Activated CD8-positive, alpha-beta memory T cell treated with anti-CD3 and anti-CD28 coated beads, Interleukin-2, amount 50 U/mL, for 1 hour (primary cell): ENCODE measurements around the gene STEAP4.
"Not testable (repeated sequence)": the region's sequence is repeated elsewhere in the genome, so short reads cannot be mapped to it uniquely, and the experiment has no call there.

Experiments
- DNase-seq: peaks from one replicate; pipeline ENCODE4 v3.0.0-alpha.2; 2020; ENCODE audit errors: extremely low read depth

The STEAP4 gene

DNA sequence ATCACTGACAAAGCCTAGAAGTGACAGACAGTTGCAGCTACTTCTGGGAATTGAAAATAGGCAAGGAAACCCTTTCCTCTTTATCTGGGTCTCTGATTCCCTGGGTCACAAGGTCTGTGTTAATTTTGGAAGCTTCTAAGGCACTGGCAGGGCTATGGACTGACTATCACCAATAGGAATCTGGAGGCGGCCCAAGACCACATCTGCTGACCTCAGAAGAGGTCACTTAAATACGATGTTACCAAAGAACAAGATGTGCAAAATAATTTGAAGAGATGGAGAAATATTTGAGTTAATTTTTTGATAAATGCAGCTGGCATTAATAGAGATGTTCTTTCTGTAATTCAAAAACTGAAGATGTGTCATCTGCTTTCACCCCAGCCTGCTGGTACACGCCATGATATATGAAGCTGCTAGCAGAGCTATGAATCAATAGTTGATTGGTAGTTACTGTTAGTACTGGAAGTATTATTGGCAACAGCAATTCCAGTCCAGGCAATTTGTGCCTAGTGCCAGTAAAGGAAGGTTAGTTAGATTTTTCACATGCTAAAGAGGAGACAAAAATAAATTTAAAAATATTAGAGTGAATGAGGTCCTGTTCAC, 5.5 kb upstream of the STEAP4 start:
- DNase-seq = no peak

DNA sequence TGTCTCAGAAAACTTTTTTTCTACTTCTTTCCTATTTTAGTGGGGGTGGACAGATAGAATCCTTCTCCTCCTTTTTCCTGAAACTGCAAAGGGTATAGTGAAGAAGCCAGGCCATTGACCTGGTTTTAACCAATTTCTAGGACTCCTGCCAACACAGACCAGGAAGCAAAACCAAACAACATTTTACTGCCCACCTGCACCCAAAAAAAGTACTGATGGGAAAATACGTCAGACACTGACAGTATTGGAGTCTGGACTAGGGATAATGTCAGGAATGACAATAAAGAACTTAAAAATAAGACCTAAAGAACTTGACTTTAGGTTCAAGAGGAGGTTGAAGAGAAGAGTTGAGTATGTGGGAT, 5.0 kb upstream of the STEAP4 start:
- DNase-seq = no peak

DNA sequence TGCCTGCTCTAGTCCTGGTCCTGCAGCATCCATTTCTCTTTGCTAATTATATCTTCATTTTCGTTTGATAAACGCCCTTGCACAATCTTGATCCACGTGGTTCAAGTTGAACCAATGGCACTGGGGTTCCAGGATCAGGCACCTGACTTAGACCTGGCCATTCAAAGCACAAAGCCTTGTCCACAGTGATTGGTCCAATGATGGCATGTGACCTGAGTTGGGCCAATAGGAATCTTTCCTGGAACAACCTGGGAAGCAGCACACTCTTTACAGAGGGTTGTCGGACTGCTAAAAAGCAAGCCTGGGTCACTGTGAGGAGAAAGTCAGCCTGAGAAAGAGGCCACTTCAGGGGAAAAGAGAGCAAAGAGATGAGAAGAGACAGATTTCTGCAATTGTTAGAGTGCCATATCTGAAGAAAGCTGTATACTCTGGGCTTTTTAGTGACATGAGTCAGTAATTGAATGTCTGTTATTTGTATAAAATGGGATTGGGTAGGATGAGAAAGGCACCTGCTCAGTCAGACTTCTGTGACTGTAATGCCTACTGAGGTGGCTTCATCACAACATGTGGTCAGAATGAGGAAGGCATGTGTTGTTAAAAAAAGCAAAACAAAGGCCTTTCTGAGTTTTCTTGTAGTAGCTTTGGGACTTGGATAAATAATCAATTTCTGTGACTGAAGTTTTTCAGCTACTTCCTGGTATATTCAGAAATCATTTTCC, 4.4 kb upstream of the STEAP4 start:
- DNase-seq = no peak

DNA sequence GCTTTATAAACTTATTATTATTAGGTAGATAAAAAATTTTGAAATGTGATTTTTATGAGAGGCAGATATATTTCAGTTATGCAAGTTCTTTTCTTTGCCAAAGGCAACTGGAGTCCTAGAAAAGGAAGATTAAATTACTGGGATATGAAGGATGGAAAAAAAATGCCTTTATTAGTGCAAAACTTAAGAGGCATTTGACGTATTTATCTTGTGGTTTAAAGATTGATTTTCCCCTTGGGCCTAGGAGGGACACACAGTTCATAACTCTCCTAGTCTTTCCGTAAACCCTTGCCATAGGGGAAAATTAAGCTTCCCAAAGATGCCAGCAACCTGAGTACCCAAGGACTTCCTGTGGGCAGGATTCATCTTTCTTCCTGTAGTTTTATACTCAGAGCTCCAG, 3.1 kb upstream of the STEAP4 start:
- no peak for DNase-seq

DNA sequence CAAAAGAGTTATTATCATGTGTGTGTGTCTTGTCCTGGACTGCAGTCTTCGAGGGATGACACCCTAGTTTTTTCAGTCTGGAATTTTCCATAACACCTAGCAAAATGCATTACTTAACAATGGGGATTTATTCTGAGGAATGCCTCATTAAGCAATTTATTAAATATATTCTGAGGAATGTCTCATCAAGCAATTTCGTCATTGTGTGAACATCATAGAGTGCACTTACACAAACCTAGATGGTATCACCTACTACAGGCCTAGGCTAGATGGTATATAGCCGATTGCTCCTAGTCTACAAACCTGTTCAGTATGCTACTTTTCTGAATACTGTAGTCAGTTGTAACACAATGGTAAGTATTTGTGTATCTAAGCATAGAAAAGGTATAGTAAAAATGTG, 1.1 kb upstream of the STEAP4 start:
- DNase-seq = no peak

DNA sequence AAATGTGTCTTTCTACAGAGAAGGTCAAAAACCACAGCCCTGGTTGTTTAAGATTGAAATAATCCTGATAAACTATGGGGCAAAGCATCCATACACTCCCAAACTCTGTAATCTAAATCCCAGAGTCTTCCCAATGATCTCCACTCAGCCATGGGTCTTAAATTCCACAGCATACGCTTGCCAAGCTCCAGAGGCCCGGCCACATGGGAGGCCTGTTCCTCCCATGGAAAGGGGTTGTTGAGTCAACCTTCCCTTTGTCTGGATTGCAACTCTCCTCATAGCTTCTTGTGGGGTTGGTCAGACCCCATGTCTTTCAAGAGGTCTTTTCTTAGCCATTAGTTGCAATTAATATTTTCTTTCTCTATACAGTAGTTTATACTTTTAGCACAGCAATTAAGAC, 718 bp upstream of the STEAP4 start:
- no peak for DNase-seq

DNA sequence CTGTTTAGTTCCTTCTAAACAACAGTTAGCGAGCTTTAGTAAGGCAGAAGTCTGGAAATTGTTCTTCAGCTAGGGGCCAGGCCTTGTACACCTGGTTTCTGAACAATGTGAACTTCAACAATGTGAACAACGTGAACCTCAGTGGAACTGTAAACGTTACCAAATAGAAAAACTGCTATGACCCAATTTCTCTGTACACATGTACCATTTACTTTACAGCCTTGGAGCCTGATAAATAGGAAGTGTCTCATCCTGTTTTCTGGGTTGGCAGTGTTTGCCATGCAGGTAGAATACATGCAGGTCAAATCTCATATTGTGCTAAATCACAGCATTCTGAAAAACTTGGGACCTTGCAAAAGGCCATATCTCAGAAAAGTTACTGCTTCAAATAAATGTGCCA, 1.6 kb downstream of the STEAP4 start:
- no peak for DNase-seq

DNA sequence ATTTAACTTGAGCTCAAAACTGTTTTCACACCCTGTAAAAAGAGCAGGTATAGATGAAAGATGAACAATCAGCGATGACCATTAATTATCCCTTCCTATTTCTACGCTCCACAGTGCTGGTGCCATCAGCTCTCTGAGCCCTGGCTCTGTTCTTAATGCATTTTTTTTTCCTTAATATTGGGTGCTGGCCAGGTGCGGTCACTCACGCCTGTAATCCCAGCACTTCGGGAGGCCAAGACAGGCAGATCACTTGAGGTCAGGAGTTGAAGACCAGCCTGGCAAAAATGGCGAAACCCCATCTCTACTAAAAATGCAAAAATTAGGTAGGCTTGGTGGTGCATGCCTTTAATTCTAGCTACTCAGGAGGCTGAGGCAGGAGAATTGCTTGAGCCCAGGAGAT, 4.2 kb downstream of the STEAP4 start:
- no peak for DNase-seq

DNA sequence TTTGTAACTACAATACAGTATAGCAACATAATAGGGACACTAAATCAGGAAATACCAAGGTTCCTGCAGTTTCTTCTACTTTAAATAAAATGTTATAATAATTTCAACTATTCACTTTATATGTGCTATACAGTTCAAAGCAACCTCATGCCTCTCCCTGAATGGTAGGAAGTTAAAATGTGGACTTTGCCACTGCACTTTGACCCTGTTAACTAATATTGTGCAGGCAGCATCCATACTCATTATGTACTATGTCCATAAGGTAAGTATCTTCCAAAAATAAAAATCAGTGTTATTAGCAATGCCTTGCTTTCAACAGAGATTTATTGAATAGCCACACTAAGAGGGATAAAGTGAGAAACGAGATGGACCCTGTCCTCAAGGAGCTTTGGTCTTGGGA, 4.8 kb downstream of the STEAP4 start:
- DNase-seq = no peak

DNA sequence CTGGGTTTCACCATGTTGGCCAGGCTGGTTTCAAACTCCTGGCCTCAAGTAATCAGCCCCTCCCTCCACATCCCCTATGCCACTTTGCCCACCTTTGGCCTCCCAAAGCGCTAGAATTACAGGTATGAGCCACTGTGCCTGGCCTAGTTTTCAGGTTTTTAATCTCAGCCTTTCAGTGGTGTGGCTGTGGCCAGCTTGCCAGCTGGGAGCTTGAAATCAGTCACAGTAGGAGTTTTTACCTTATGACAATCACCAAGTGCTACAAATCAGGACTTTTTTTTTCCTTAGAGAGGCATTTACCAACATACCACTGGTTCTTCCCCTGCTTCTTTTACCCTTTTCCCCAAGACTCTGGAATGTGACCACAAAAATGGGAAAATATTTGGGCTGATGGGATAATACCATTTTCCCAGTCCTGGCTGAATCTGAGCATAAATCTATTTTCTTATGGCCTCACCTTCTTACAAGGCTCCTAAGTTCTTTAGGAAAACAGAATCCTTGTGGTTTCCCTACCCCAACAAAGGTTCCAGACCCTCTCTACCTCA, 6.2 kb downstream of the STEAP4 start:
- no peak for DNase-seq

DNA sequence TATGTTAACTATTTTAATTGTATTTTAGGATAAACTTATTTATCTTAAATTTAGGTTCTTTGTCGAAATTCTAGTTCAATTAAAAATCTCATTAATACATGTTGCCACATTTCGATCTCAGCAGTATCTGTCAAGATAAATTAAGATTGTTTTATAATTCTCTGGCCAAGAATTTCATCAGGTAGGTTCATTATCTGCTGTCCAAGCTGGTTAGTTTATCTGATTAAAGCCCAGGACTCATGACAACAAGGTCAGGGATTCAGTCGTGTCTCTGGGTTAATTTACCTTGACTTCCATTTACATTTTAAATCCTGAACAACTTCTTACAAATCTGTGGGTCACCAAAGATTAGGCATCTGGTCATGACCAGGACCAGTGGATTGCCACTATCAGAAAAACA, 7.6 kb downstream of the STEAP4 start:
- no peak for DNase-seq

DNA sequence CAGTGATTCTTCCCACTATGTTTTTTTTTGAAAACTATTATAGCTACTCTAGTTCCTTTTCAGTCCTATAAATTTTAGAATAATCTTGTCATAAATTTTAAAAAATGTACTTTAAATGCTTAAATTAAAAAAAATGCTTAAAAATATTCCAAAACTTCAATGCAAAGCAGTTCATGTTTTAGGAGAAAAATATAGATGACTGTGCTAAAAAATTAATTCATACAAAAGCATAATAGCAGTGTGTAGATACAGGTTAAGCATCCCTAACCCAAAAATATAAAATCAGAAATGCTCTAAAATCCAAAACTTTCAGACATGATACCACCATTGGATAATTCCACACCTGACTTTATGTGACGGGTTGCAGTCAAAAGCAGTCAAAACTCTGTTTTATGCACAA, 12.8 kb downstream of the STEAP4 start:
- no peak for DNase-seq

DNA sequence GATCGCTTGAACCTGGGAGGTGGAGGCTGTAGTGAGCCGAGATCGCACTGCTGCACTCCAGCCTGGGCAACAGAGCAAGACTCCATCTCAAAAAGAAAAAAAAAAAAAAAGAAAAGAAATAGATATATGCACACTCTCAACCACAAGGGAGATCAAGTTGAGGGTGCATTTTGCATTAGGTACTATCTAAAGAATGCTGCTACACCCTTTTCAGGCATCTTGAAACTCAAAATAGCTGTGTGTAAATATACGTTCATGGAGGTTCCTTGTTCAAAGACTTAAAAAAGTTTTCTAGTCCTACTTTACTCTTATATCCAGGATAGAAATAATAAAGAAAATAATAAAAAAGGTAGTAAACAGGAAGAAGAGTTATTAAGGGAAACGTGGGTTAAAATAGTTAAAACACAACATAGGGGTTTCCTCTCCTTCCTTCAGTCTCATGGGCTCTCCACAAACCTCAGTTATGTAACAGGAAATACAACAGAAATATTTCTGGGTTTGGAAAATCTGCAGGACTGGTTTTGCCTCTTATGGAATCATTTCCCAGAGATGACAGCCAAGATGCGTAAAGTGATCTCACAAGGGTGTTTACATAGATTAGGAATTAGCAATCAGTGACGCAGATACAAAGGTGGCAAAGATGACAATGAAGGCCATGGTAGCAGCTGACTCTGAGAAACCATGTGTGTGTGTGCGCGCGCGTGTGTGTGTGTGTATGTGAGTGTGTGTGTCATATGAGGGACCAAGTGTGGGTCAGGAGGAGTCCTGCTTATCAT, 15.1 kb downstream of the STEAP4 start:
- no peak for DNase-seq

DNA sequence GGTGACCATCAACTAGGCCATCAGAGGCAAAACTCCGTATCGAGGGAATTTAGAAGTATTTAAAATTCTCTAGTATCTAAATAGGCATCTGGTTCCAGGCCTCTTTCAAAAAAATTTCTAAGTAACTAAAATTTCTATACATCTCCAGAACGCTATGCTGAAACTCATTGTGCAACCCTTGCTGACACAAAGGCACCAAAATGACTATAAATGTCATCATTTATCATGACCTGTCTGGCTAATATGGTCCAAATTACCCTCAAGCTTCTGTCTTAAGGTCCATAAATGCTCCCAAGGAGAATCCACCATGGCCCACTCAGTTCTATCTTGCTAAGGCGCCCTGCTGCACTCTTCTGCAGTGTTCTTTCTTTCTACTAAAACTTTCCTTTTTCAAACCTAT, 16.2 kb downstream of the STEAP4 start:
- no peak for DNase-seq

DNA sequence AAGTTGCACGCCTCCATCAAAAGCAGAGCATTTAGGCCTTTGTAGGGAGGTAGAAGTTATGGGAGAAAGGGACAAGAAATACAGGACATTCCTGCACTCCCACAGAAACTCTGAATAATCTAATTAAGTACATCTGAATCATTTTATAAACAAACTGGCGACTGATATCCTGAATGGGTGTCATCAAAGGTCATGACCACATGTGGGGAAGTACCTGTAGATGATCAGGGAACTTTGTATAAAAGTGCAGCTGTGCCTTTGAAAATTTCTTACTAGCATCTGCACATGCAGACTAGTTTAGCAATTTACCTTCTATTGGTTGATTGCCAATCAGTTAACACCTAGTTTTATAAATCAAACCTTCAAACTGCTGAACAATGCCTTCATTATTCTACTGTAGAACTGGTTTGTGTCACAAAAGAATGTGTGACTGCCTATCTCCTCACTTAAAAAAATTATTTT, 17.1 kb downstream of the STEAP4 start:
- no peak for DNase-seq

DNA sequence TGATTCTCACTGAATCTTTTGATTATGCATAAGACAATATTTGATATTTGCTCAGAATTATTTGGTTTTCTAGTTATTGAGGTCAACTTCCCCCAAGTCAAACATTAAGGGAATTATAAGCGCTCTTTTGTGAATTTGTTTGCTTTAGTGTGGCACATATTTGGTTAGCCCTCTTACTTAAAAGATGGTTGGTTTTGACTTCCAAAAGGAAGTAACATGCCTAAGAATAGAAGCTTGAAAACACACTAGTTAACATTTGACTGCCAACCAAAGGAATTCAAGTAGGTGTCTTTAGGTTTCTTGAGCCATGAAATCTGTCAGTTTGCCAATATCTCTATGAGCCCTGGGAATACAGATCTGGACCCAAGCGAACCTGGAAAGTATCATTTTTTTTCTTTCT, 24.9 kb downstream of the STEAP4 start:
- no peak for DNase-seq

DNA sequence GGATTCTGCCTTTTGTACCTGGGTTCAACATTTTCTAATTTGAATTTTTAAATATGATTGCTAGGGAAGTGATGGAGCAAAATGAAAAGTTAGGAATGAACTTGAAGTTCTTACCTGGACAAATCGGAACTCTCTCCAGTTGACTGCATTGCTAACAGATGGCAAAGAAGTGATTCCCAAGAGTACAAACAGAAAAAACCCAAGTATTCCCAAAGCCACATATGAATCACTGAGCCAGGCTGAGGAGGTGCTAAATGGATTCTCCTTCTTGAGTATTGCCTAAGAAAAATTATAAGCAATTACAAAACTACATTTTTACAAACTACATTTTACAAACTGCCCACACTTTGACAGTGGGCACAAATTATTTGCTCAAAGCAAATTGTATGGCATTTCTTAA, 25.9 kb downstream of the STEAP4 start:
- DNase-seq = no peak

DNA sequence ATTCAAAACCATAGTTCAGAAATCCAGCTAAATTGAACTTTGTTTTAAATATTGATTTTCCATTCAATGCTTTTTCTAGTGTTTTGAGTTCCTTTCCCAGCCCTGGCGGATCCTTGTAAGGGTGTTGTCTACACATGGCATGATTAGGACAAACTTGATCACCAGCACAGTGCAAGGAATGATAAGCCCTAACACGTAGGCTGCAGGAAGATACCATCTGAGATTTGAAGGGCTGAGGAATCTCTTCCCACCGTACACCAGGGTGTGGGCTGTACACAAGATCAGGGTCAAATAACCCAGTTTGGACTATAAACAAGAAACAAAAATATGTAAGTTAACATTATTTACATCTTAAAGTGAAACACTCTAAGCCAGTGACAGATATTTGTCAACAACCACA, 27.4 kb downstream of the STEAP4 start:
- DNase-seq = no peak

DNA sequence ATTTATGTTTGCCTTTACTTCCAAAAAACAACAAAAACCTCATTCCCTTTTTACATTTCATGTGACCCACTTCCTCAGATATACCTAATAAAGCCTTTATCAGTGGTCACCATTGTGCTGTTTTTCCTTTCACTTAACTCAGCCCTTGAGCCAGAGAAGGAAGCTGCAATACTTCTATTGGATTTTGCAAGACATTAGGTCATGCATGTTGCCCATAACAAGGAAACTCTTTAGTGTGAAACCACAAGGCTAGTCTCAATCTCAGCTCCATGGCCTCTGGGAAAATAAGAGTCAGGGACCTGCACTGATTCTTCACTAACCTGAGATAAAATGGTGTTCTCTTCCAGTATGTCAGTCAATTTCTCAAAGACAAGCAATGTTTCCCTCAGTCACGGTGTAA, 27.8 kb downstream of the STEAP4 start:
- DNase-seq = no peak

DNA sequence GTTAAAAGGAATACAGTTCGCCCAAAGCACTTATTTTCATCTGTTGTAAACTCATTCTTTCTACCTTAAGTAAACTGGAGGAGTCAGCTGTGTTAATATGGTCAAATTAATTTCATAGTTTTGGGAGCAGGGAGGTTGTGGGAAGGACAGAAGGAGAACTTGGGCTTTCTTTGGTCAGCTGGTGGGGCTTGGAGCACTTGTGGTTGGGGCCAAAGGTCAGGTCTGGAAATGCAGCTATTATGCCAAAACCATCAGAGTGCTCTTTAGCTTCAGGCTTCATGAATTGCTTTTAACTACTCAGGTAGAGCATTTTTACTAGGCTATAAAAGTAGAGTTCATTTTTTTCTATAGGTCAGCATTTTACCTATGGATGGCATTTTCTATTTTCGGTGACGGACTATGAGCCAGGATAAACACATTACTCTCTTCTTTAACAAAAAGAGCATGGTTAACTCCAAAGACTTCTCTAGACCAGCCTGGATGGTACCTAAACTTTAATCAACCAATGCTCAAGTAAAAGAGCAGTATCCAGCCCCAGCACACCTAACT, 30.0 kb downstream of the STEAP4 start:
- no peak for DNase-seq

DNA sequence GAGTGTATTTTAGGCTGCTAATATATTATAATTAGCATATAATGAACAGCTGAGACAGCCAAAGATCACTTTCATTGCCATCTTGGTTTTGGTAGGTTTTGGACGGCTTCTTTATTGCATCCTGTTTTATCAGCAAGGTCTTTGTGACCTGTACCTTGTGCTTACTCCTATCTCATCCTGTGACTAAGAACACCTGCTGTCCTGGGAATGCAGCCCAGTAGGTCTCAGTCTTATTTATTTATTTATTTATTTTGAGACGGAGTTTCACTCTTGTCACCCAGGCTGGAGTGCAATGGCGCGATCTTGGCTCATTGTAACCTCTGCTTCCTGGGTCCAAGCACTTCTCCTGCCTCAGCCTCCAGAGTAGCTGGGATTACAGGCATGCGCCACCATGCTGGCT, 31.8 kb downstream of the STEAP4 start:
- not testable (repeated sequence) for DNase-seq

DNA sequence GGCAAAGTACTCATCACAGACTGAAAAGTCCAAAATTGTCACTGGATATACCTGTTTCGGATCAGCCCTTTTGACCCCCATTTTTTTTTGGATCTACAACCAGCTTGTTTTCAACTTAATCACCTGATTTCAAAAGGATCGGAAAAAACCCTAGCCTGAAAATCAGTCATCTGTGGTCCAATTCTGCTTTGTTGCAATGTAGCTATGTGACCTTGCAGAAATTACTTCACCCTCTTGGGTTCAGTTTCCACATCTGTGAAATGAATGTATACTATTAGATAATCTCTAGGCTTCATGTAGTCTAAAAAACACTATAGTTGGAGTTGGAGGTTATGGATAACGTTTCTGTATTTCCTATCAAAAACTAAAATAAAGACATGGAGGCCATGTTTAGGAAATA, 37.1 kb downstream of the STEAP4 start:
- no peak for DNase-seq

DNA sequence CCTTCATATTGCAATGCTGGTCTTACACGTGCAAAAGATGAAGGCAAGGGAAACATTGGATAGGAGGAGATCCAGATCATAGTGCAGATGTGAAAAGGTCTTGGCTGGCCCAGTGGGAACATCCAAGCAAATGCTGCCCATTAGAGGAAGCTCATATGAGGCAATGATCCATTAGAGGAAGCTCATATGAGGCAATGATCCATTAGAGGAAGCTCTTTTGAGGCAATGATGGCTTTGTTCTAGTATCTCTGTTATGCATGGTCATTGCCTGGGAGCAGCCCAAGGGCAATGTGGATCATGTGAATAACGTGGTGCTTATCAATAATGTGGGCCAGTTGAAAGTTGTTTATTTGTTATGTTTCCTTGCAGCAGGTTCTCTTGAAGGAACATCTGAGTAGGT, 37.8 kb downstream of the STEAP4 start:
- DNase-seq = no peak
